ENCODE measurements around the gene NUP214.
"Not testable (repeated sequence)": the region's sequence is repeated elsewhere in the genome, so short reads cannot be mapped to it uniquely, and the experiment has no call there.

Gene NUP214

GRCh38 chr9:131111854-131112311, 13.5 kb upstream of the NUP214 start:
- no peak overlapping the region for H3K9ac ChIP-seq (ENCODE audit: low read length)
- no peaks in the 10 kb centered on the region for H4K20me1 ChIP-seq (ENCODE audit: insufficient read depth, low read length)
- H3K36me3 ChIP-seq (replicated peaks; ENCODE audit: low read depth, low read length), result no peaks in the 10 kb centered on the region

GRCh38 chr9:131112374-131113154, 12.8 kb upstream of the NUP214 start:
- no peak overlapping the region for H3K4me2 ChIP-seq (ENCODE audit: low read length)
- TF ChIP-seq EZH2phosphoT487 (IDR thresholded peaks at IDR 0.05; ENCODE audit: low read depth) (no peak), CTCF (IDR thresholded peaks at IDR 0.05; ENCODE audit: low read depth, low read length) (no peak)

More at GRCh38 chr9:131111854-131112311, 13.5 kb upstream of the NUP214 start:
- Histone ChIP-seq H3K27ac (ENCODE audit: low read length) (no peak overlapping the region), H3K9me3 (ENCODE audit: insufficient read depth, low read length) (no peaks in the 10 kb centered on the region), H3K4me2 (ENCODE audit: low read length) (no peak overlapping the region), H3K4me3 (ENCODE audit: low read length) (no peak overlapping the region), H3K27me3 (ENCODE audit: low read depth, low read length) (0 out of 2 replicates have a peak, but pooled peaks cover 5% of the 10 kb centered on the region), H3K4me1 (ENCODE audit: low read length) (no peaks in the 10 kb centered on the region), H2AFZ (ENCODE audit: low read depth, low read length) (no peak overlapping the region), H3K79me2 (ENCODE audit: low read length) (no peaks in the 10 kb centered on the region)
- no peak for TF ChIP-seq CTCF (IDR thresholded peaks at IDR 0.05; ENCODE audit: low read depth, low read length)
- no peak for TF ChIP-seq EZH2phosphoT487 (IDR thresholded peaks at IDR 0.05; ENCODE audit: low read depth)

GRCh38 chr9:131113655-131114054, 11.7 kb upstream of the NUP214 start:
- H2AFZ ChIP-seq (ENCODE audit: low read depth, low read length), result no peak overlapping the region
- H3K36me3 ChIP-seq (replicated peaks; ENCODE audit: low read depth, low read length), result no peaks in the 10 kb centered on the region
- H3K4me2 ChIP-seq (ENCODE audit: low read length), result no peak overlapping the region
- no peak overlapping the region for H3K9ac ChIP-seq (ENCODE audit: low read length)
- 0 out of 2 replicates have a peak, but pooled peaks cover 14% of the 10 kb centered on the region for H3K27me3 ChIP-seq (ENCODE audit: low read depth, low read length)
- H3K4me1 ChIP-seq (ENCODE audit: low read length), result no peaks in the 10 kb centered on the region
- no peaks in the 10 kb centered on the region for H4K20me1 ChIP-seq (ENCODE audit: insufficient read depth, low read length)
- TF ChIP-seq CTCF (IDR thresholded peaks at IDR 0.05; ENCODE audit: low read depth, low read length) (no peak), EZH2phosphoT487 (IDR thresholded peaks at IDR 0.05; ENCODE audit: low read depth) (no peak)
- no peak overlapping the region for H3K27ac ChIP-seq (ENCODE audit: low read length)
- H3K79me2 ChIP-seq (ENCODE audit: low read length), result no peaks in the 10 kb centered on the region
- no peaks in the 10 kb centered on the region for H3K9me3 ChIP-seq (ENCODE audit: insufficient read depth, low read length)
- H3K4me3 ChIP-seq (ENCODE audit: low read length), result no peak overlapping the region

More at GRCh38 chr9:131112374-131113154, 12.8 kb upstream of the NUP214 start:
- H3K9ac ChIP-seq (ENCODE audit: low read length), result no peak overlapping the region
- no peaks in the 10 kb centered on the region for H4K20me1 ChIP-seq (ENCODE audit: insufficient read depth, low read length)
- no peak overlapping the region for H3K4me3 ChIP-seq (ENCODE audit: low read length)
- H3K36me3 ChIP-seq (replicated peaks; ENCODE audit: low read depth, low read length), result no peaks in the 10 kb centered on the region
- no peak overlapping the region for H2AFZ ChIP-seq (ENCODE audit: low read depth, low read length)
- no peaks in the 10 kb centered on the region for H3K9me3 ChIP-seq (ENCODE audit: insufficient read depth, low read length)
- 0 out of 2 replicates have a peak, but pooled peaks cover 12% of the 10 kb centered on the region for H3K27me3 ChIP-seq (ENCODE audit: low read depth, low read length)
- H3K27ac ChIP-seq (ENCODE audit: low read length), result no peak overlapping the region
- H3K4me1 ChIP-seq (ENCODE audit: low read length), result no peaks in the 10 kb centered on the region
- H3K79me2 ChIP-seq (ENCODE audit: low read length), result no peaks in the 10 kb centered on the region

- Histone ChIP-seq H3K27ac (ENCODE audit: low read length) (no peak overlapping the region), H3K4me3 (ENCODE audit: low read length) (no peak overlapping the region), H2AFZ (ENCODE audit: low read depth, low read length) (no peak overlapping the region), H3K9me3 (ENCODE audit: insufficient read depth, low read length) (no peaks in the 10 kb centered on the region), H3K4me1 (ENCODE audit: low read length) (no peaks in the 10 kb centered on the region), H3K27me3 (ENCODE audit: low read depth, low read length) (0 out of 2 replicates have a peak, but pooled peaks cover 14% of the 10 kb centered on the region), H3K36me3 (replicated peaks; ENCODE audit: low read depth, low read length) (no peaks in the 10 kb centered on the region), H3K79me2 (ENCODE audit: low read length) (no peaks in the 10 kb centered on the region), H3K9ac (ENCODE audit: low read length) (no peak overlapping the region), H4K20me1 (ENCODE audit: insufficient read depth, low read length) (no peaks in the 10 kb centered on the region), H3K4me2 (ENCODE audit: low read length) (no peak overlapping the region)
- TF ChIP-seq CTCF (IDR thresholded peaks at IDR 0.05; ENCODE audit: low read depth, low read length) (no peak), EZH2phosphoT487 (IDR thresholded peaks at IDR 0.05; ENCODE audit: low read depth) (no peak)
Observed at GRCh38 chr9:131114084-131114535, 11.3 kb upstream of the NUP214 start.

DNA sequence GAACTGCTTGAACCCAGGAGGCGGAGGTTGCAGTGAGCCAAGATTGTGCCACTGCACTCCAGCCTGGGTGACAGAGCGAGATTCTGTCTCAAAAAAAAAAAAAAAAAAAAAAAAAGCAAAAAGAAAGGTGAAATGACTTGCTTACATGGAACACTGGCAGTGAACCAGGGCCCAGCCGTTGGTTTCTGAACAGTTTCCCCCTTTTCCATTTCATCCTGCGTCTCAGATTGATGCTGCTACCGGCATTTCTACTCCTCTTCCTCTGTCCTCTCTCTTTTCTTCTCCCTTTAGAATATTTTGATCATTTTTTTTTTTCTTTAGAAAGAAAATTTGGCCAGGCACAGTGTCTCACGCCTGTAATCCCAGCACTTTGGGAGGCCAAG, 10.0 kb upstream of the NUP214 start:
- H3K27me3 ChIP-seq (ENCODE audit: low read depth, low read length), result 0 out of 2 replicates have a peak, but pooled peaks cover 14% of the 10 kb centered on the region

More for the DNA sequence above, 10.0 kb upstream of the NUP214 start:
- not testable (repeated sequence) for H3K79me2 ChIP-seq (ENCODE audit: low read length); H3K9ac ChIP-seq (ENCODE audit: low read length); H3K27ac ChIP-seq (ENCODE audit: low read length); H3K4me1 ChIP-seq (ENCODE audit: low read length); H3K4me2 ChIP-seq (ENCODE audit: low read length); H4K20me1 ChIP-seq (ENCODE audit: insufficient read depth, low read length); H3K9me3 ChIP-seq (ENCODE audit: insufficient read depth, low read length); H2AFZ ChIP-seq (ENCODE audit: low read depth, low read length); H3K4me3 ChIP-seq (ENCODE audit: low read length); H3K36me3 ChIP-seq (replicated peaks; ENCODE audit: low read depth, low read length)
